ENCODE measurements around the gene OSMR.

DNA sequence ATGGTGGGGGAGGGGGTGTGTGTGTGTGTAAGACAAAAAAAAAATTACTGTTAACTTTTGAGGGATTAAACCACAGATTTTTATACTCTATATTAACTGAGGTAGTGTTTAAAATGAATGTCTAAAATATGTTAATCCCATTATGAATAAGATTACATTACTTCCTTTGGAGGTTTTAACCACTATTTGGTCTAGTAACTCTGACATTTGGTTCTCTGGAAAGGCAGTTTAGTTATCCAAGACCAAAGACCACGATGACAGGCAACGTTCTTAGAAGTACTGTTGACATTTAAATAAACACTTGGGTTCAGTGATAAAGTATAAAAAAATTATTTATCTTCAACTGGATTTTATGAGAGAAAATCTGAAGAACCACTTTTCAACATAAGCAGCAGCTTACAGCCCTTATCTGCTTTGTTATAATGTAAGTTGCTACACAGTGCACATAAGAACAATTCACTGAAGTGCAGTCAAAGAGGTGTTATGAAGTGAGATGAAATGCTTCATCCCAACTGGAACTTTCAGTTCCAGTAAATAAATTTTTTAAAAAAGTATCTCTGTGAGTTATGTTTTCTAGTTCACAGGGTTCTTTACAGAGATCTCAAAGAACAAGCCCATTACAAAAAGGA is 94.5 kb downstream of the OSMR start:
- no peak for TF ChIP-seq POLR2A (IDR thresholded peaks at IDR 0.05)
- TF ChIP-seq, protein P1, sequence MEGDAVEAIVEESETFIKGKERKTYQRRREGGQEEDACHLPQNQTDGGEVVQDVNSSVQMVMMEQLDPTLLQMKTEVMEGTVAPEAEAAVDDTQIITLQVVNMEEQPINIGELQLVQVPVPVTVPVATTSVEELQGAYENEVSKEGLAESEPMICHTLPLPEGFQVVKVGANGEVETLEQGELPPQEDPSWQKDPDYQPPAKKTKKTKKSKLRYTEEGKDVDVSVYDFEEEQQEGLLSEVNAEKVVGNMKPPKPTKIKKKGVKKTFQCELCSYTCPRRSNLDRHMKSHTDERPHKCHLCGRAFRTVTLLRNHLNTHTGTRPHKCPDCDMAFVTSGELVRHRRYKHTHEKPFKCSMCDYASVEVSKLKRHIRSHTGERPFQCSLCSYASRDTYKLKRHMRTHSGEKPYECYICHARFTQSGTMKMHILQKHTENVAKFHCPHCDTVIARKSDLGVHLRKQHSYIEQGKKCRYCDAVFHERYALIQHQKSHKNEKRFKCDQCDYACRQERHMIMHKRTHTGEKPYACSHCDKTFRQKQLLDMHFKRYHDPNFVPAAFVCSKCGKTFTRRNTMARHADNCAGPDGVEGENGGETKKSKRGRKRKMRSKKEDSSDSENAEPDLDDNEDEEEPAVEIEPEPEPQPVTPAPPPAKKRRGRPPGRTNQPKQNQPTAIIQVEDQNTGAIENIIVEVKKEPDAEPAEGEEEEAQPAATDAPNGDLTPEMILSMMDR (IDR thresholded peaks at IDR 0.05) = no peak

All from gastroesophageal sphincter (tissue), 3 donors.